GM12873 (cell line): ENCODE results near the gene MINDY3.

Experiments
- TF ChIP-seq, protein P1 (sequence below): IDR thresholded peaks from 2 replicates; pipeline ENCODE4 v1.5.1; 2012; ENCODE audit warnings: low read depth, mild to moderate bottlenecking, moderate library complexity, low read length, control low read depth; ENCODE audit not compliant: insufficient read depth; ENCODE audit errors: missing control alignments

The MINDY3 gene

DNA sequence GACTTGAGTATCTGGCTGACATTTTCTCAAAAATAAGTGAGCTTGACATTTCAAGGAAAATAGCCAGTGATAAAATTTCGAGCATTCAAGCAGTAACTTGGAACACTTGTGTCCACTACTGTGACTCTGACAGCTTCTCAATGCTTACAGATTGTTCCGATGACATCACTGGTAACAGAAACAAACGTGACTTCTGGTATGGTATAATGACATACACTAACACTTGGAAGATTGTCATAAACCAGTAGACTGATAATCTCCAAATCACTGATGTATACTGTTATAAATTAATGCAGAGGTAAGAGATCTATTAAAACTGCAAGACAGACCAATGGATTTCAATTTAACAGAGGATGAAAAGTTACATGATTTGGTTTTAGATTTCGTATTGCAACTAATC is 6.5 kb downstream of the MINDY3 start:
- TF ChIP-seq, protein P1, sequence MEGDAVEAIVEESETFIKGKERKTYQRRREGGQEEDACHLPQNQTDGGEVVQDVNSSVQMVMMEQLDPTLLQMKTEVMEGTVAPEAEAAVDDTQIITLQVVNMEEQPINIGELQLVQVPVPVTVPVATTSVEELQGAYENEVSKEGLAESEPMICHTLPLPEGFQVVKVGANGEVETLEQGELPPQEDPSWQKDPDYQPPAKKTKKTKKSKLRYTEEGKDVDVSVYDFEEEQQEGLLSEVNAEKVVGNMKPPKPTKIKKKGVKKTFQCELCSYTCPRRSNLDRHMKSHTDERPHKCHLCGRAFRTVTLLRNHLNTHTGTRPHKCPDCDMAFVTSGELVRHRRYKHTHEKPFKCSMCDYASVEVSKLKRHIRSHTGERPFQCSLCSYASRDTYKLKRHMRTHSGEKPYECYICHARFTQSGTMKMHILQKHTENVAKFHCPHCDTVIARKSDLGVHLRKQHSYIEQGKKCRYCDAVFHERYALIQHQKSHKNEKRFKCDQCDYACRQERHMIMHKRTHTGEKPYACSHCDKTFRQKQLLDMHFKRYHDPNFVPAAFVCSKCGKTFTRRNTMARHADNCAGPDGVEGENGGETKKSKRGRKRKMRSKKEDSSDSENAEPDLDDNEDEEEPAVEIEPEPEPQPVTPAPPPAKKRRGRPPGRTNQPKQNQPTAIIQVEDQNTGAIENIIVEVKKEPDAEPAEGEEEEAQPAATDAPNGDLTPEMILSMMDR = no peak

- TF ChIP-seq, protein P1 = no peak
These were observed 8.2 kb downstream of the MINDY3 start for GRCh38 chr10:15852111-15852557.

GRCh38 chr10:15849316-15849715 is 11.0 kb downstream of the MINDY3 start:
- TF ChIP-seq, protein P1 = no peak

DNA sequence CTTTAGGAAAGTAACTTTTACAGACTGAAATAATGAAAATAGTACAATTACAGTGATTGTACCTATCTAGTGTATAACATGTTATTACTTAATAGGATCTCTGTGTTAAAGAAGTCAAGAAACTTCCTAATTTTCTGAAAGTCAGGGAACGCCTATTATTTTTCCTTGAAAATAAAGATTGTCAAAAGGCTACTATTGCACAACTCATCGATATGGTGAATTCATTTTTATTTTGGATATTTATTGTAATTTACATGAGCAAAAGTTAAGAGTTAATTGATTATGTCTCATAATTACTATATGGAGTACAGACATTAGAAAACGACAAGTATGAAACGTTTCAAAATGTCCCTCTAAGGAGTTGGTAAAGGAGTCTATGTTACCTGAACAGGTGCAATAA is 12.8 kb downstream of the MINDY3 start:
- TF ChIP-seq, protein P1 = no peak

DNA sequence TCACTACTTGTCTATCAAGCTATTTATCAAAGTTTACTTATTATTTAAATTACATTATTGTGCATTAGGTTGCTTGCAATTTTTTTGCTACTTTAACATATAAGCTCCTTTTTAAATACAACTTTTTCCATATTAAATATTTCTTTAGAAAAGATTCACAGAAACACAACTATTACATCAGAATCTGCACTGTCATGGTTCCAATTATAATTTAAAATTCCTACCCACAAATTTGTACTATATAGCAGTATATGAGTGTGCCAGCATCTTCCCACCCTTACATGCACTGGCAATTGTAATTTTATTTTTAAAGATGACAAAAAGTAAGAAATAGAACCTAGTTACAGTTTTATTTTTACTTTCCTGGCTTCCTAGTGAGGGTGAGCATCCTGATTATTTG is 15.8 kb downstream of the MINDY3 start:
- TF ChIP-seq, protein P1 = no peak

DNA sequence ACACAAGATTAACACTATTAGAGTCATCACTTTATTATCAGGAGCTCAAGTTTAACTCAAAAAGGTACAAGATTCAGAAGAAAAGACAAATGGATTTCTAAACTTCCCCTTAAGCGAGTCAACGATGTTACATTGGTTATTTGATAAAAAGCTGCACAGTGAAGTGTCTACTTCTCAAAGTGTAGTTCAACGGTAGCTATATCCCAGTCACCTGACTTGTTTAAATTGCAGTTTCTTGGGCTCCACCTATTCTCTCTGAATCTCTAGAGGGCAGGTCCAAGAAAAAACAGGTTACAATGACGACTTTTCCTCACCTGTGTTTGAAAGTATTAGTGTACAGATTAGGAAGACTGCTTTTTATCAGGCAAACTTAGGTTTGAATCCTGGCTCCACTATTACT is 16.6 kb downstream of the MINDY3 start:
- TF ChIP-seq, protein P1 = no peak

GRCh38 chr10:15842556-15843169 is 17.6 kb downstream of the MINDY3 start:
- TF ChIP-seq, protein P1 = no peak
